Neural crest cell (in vitro differentiated cells): Measurements from ENCODE around the gene SLC38A10. TPM values are rescaled to one million over a fixed set of nuclear protein-coding genes. Genes with fewer than 3 reads are reported as not detected.

ENCODE experiments used
- DNase-seq: peaks from one replicate; pipeline ENCODE4 v3.0.0; 2021; ENCODE audit warnings: low read depth, mixed read lengths, low spot score
- H3K27ac Mint-ChIP-seq: one replicate; pipeline ENCODE4 v1.8.0; 2021; ENCODE audit warnings: mild to moderate bottlenecking, mixed read lengths; ENCODE audit not compliant: unreplicated experiment
- H3K27me3 Mint-ChIP-seq: 2 replicates; pipeline ENCODE4 v1.8.0; 2021; ENCODE audit warnings: low read depth, mild to moderate bottlenecking, mixed read lengths
- H3K36me3 Mint-ChIP-seq: 2 replicates; pipeline ENCODE4 v1.8.0; 2021; ENCODE audit warnings: low read depth, mild to moderate bottlenecking, mixed read lengths
- H3K4me1 Mint-ChIP-seq: 2 replicates; pipeline ENCODE4 v1.8.0; 2021; ENCODE audit warnings: mixed read lengths
- H3K4me3 Mint-ChIP-seq: one replicate; pipeline ENCODE4 v1.8.0; 2021; ENCODE audit warnings: mild to moderate bottlenecking, mixed read lengths
- H3K9me3 Mint-ChIP-seq: 2 replicates; pipeline ENCODE4 v1.8.0; 2021; ENCODE audit warnings: mixed read lengths
- CTCF ChIP-seq: fragments of 200-600 bp; sonication (generic); conservative IDR thresholded peaks from 2 replicates; pipeline ENCODE4 v1.5.0; 2021; ENCODE audit warnings: antibody characterized with exemption, mild to moderate bottlenecking
- total RNA-seq: library from RNA; stranded (reverse); gene quantifications from 2 replicates; pipeline ENCODE4 v1.2.1, GENCODE V29; 2021

SLC38A10 gene
- total RNA-seq, 1 donor from 2014 or later = 63.3 TPM

GRCh38 chr17:81282876-81283275, 12.2 kb downstream of the SLC38A10 start:
- Mint-ChIP-seq H3K4me3 (no peak overlapping the region), H3K4me1 (peaks cover 11% of the 10 kb centered on the region), H3K9me3 (no peaks in the 10 kb centered on the region), H3K36me3 (no peaks in the 10 kb centered on the region), H3K27ac (no peak overlapping the region), H3K27me3 (no peaks in the 10 kb centered on the region)
- TF ChIP-seq CTCF = no peak
- DNase-seq = no peak

DNA sequence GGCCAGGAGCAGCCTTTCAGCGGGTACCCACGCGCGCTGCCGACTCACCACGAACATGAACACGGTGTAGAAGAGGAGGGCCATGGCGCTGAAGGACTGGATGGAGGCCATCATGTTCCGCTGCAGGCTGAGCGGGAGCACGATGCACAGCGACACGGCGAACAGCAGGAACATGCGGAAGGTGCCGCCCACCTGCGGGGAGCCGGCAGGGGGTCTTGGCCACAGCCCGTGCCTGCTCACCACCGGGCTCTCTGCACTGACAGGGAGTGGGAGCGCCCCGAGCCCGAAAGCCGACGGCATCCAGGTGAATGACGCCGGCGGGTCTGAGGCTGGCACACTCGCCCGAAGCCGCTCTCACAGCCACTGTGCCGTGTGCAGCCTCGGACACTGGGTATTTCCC, 13.0 kb downstream of the SLC38A10 start:
- peaks cover 11% of the 10 kb centered on the region for H3K4me1 Mint-ChIP-seq
- TF ChIP-seq CTCF = no peak
- no peak overlapping the region for H3K27ac Mint-ChIP-seq
- no peak for DNase-seq
- H3K36me3 Mint-ChIP-seq = no peaks in the 10 kb centered on the region
- no peaks in the 10 kb centered on the region for H3K9me3 Mint-ChIP-seq
- H3K27me3 Mint-ChIP-seq = no peaks in the 10 kb centered on the region
- no peak overlapping the region for H3K4me3 Mint-ChIP-seq

DNA sequence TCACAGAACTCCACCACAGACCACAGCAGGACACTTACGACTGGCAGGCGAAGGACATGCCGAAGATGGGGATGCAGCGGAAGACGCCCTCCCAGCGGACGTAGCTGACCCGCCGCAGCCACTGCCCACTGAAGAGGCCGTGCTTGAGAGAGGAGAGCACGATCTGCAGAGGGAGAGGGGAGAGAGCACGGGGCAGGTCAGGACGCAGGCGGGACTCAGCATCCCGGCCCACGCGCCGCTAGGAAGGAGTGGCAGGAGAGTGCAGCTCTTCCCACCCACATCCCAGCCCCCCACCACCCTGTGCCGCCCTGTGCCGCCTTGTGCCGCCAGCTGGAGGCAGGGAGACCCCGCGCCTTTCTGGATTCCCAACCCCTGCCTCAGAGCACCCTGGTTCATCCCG, 14.5 kb downstream of the SLC38A10 start:
- no peaks in the 10 kb centered on the region for H3K27me3 Mint-ChIP-seq
- DNase-seq = no peak
- peaks cover 9% of the 10 kb centered on the region for H3K4me1 Mint-ChIP-seq
- no peak overlapping the region for H3K27ac Mint-ChIP-seq
- H3K4me3 Mint-ChIP-seq = no peak overlapping the region
- no peak for TF ChIP-seq CTCF
- peaks cover 3% of the 10 kb centered on the region for H3K36me3 Mint-ChIP-seq
- no peaks in the 10 kb centered on the region for H3K9me3 Mint-ChIP-seq

DNA sequence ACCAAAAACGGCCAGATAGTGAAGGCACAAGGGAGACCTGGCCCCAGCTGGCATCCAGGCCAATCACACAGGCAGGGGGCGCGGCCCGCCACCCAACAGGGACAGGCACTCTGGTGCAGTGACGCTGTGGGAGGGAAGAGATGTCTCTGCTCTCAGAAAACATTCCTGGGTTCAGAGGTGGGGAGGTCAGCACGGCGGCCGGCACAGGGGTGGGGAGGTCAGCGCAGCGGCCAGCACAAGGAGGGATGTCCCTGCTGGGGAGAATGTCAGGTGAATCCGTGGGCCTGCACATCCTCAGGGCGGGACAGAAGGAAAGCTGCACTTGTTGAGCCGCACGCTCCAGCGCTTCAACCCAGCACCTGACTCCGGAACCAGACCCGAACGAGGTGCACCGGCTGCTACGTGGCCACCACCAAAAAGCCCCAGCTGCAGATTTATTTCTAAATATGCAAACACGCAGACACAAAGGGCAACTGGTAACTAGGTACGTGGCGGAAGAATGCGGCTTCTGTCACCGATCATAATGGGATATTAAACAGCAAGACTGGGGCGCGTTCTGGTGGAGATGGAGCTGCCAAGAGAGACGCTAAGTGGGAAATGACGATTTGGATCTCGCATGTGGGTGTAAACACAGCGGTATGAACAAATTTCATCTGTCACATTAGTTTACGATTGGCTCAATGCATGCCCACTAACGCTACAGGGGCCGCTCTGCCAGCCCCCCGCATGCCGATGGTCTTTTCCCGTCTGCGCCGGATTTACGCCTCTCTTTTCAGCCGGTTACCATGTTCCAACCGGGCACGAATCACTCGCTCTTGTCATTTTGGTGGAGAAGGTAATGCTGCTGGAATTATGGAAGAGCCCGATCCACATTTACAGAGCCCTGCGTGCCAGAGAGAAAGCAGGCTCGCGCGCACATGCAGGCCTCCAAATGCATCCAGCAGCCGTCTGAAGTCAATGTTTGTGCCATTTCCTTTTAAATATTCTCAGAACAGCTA, 15.5 kb downstream of the SLC38A10 start:
- no peak overlapping the region for H3K4me3 Mint-ChIP-seq
- H3K27me3 Mint-ChIP-seq = no peaks in the 10 kb centered on the region
- no peaks in the 10 kb centered on the region for H3K4me1 Mint-ChIP-seq
- no peaks in the 10 kb centered on the region for H3K9me3 Mint-ChIP-seq
- no peak for DNase-seq
- peaks cover 3% of the 10 kb centered on the region for H3K36me3 Mint-ChIP-seq
- TF ChIP-seq CTCF = no peak
- no peak overlapping the region for H3K27ac Mint-ChIP-seq

- no peak for DNase-seq
- TF ChIP-seq CTCF = no peak
- H3K4me3 Mint-ChIP-seq = no peak overlapping the region
- H3K27me3 Mint-ChIP-seq = no peaks in the 10 kb centered on the region
- no peaks in the 10 kb centered on the region for H3K9me3 Mint-ChIP-seq
- peaks cover 3% of the 10 kb centered on the region for H3K36me3 Mint-ChIP-seq
- H3K27ac Mint-ChIP-seq = no peak overlapping the region
- no peaks in the 10 kb centered on the region for H3K4me1 Mint-ChIP-seq
Measured at GRCh38 chr17:81278831-81279230, 16.3 kb downstream of the SLC38A10 start.
